HepG2 (cell line): ENCODE results near the gene KIAA0232. TPM values are rescaled to one million over a fixed set of nuclear protein-coding genes. Genes with fewer than 3 reads are reported as not detected.

Experiments
- AGO1 ChIP-seq: fragments of 200-400 bp; formaldehyde crosslinking; IDR thresholded peaks from 2 replicates; pipeline ENCODE4 v1.6.1; 2017; ENCODE audit warnings: mild to moderate bottlenecking, low read depth, low read length, moderate library complexity; ENCODE audit not compliant: poor library complexity, severe bottlenecking
- AGO2 ChIP-seq: fragments of 200-400 bp; formaldehyde crosslinking; optimal IDR thresholded peaks from 2 replicates; pipeline ENCODE3; 2017; ENCODE audit warnings: mild to moderate bottlenecking, low read depth, low read length, moderate library complexity
- BCL6 ChIP-seq: IDR thresholded peaks from 2 replicates; pipeline ENCODE4 v1.6.1; 2016; ENCODE audit warnings: missing genetic modification reagents, missing compliant biosample characterization
- CHD2 ChIP-seq: IDR thresholded peaks from 2 replicates; pipeline ENCODE4 v1.6.1; 2011; ENCODE audit warnings: low read depth, low read length, improper control_type of control experiment
- ETS1 ChIP-seq: sonication (generic); formaldehyde crosslinking; IDR thresholded peaks from 2 replicates; pipeline ENCODE4 v1.4.0; 2020; ENCODE audit warnings: missing genetic modification reagents
- FOXK1 ChIP-seq: sonication (generic); formaldehyde crosslinking; IDR thresholded peaks from 2 replicates; pipeline ENCODE4 v1.4.0; 2020; ENCODE audit warnings: low read depth, missing genetic modification reagents, borderline replicate concordance
- HNRNPLL ChIP-seq: fragments of 200-400 bp; formaldehyde crosslinking; IDR thresholded peaks from 2 replicates; pipeline ENCODE4 v1.6.1; 2017; ENCODE audit warnings: mild to moderate bottlenecking, low read depth, low read length; ENCODE audit not compliant: poor library complexity, severe bottlenecking
- MIER3 ChIP-seq: IDR thresholded peaks from 2 replicates; pipeline ENCODE4 v1.6.1; 2016; ENCODE audit warnings: missing compliant biosample characterization, borderline replicate concordance
- NFE2L2 ChIP-seq: fragments of 150-350 bp; IDR thresholded peaks from 2 replicates; pipeline ENCODE4 v1.6.1; 2014; ENCODE audit warnings: low read length
- PATZ1 ChIP-seq: sonication (generic); formaldehyde crosslinking; IDR thresholded peaks from 2 replicates; pipeline ENCODE4 v1.4.0; 2020; ENCODE audit warnings: missing genetic modification reagents
- PCBP1 ChIP-seq: fragments of 200-400 bp; formaldehyde crosslinking; IDR thresholded peaks from 2 replicates; pipeline ENCODE4 v1.6.1; 2017; ENCODE audit warnings: mild to moderate bottlenecking, low read depth, low read length, borderline replicate concordance
- RBAK ChIP-seq: sonication (generic); formaldehyde crosslinking; IDR thresholded peaks from 2 replicates; pipeline ENCODE4 v1.5.1; 2020; ENCODE audit warnings: mild to moderate bottlenecking, missing genetic modification reagents
- RBFOX2 ChIP-seq: fragments of 200-400 bp; formaldehyde crosslinking; IDR thresholded peaks from 2 replicates; pipeline ENCODE4 v1.6.1; 2017; ENCODE audit warnings: low read depth, mild to moderate bottlenecking, low read length
- ZBTB25 ChIP-seq: IDR thresholded peaks from 2 replicates; pipeline ENCODE4 v1.6.1; 2018; ENCODE audit warnings: missing genetic modification reagents
- ZBTB34 ChIP-seq: sonication (generic); formaldehyde crosslinking; IDR thresholded peaks from 2 replicates; pipeline ENCODE4 v1.8.0; 2022; ENCODE audit warnings: mild to moderate bottlenecking, missing genetic modification reagents
- ZMYM2 ChIP-seq: sonication (generic); formaldehyde crosslinking; IDR thresholded peaks from 2 replicates; pipeline ENCODE4 v1.8.0; 2022; ENCODE audit warnings: mild to moderate bottlenecking, missing genetic modification reagents
- ZNF331 ChIP-seq: sonication (generic); formaldehyde crosslinking; IDR thresholded peaks from 2 replicates; pipeline ENCODE4 v1.4.0; 2020; ENCODE audit warnings: missing genetic modification reagents
- ZNF367 ChIP-seq: sonication (generic); formaldehyde crosslinking; IDR thresholded peaks from 2 replicates; pipeline ENCODE4 v1.4.0; 2020; ENCODE audit warnings: missing genetic modification reagents, borderline replicate concordance
- ZNF629 ChIP-seq: sonication (generic); formaldehyde crosslinking; conservative IDR thresholded peaks from 2 replicates; pipeline ENCODE4 v1.5.0; 2020; ENCODE audit warnings: missing genetic modification reagents
- ZNF891 ChIP-seq: sonication (generic); formaldehyde crosslinking; IDR thresholded peaks from 2 replicates; pipeline ENCODE4 v1.5.0; 2020; ENCODE audit warnings: mild to moderate bottlenecking, missing genetic modification reagents
- ZXDC ChIP-seq: sonication (generic); formaldehyde crosslinking; IDR thresholded peaks from 2 replicates; pipeline ENCODE4 v1.5.0; 2020; ENCODE audit warnings: mild to moderate bottlenecking, missing genetic modification reagents
- polyA plus RNA-seq, 8 experiments: library from polyadenylated mRNA; depleted of rRNA in 3 of 8; stranded (reverse) in 7 of 8; unstranded in 1 of 8; fragments of >200 nt; fragmentation: Illumina TruSeq in 4 of 8; extraction: Trizol in 4 of 8; gene quantifications; 2 replicates each; pipeline versions ENCODE4 v1.2.1 to v1.2.3, GENCODE V29; 2011 to 2016; ENCODE audit warnings: low read depth in 4 of 8, missing spikeins in 1 of 8, mixed read lengths in 1 of 8; ENCODE audit not compliant: insufficient read depth in 1 of 8
- total RNA-seq, 5 experiments: library from RNA; depleted of rRNA; stranded (reverse); fragments of >200 nt; fragmentation: Illumina TruSeq; extraction: Trizol; gene quantifications; 2 replicates each; pipeline ENCODE4 v1.2.3, GENCODE V29; 2016; ENCODE audit warnings: low read depth in 1 of 5

The KIAA0232 gene
- total and polyA plus RNA-seq, 2 of the 13 experiments (the other 11 are each of a cell fraction or from before 2014, with no cell fraction given): 7.8 to 17.1 TPM

- TF ChIP-seq PATZ1 (CRISPR knock-in tag) (peak; percentile 88), NFE2L2 (peak; percentile 99), ZBTB25 (peak; percentile 83), ZNF367 (CRISPR knock-in tag) (0 out of 2 replicates have a peak, but pooled peaks have one; percentile 48), MIER3 (peak; percentile 95), AGO1 (no peak), ETS1 (CRISPR knock-in tag) (no peak), CHD2 (no peak; the same call in 1 of the 2 replicates), AGO2 (no peak), HNRNPLL (no peak), BCL6 (CRISPR knock-in tag) (peak; percentile 89), ZNF891 (CRISPR knock-in tag) (no peak), ZMYM2 (CRISPR knock-in tag) (peak; percentile 45), ZNF331 (peak; percentile 96), RBAK (peak; percentile 41; the same call in 1 of the 2 replicates), FOXK1 (CRISPR knock-in tag) (peak; percentile 88), ZBTB34 (CRISPR knock-in tag) (peak; percentile 76; the same call in 1 of the 2 replicates), PCBP1 (no peak), RBFOX2 (peak; percentile 60), ZNF629 (CRISPR knock-in tag) (0 out of 2 replicates have a peak, but pooled peaks have one; percentile 25), ZXDC (CRISPR knock-in tag) (peak; percentile 88)
These were observed 111.0 kb downstream of the KIAA0232 start (continued) for GRCh38 chr4:6893449-6894085.
